AG04449 (cell line): ENCODE results near the gene NR1D2.
"Not testable (repeated sequence)": the region's sequence is repeated elsewhere in the genome, so short reads cannot be mapped to it uniquely, and the experiment has no call there.

Experiments used
- CTCF ChIA-PET: fragments of 350-600 bp; formaldehyde crosslinking; extraction: SDS; loops from one replicate; lab custom pipeline; 2021; ENCODE audit warnings: antibody characterized with exemption; lab: Yijun Ruan, JAX
- POLR2A ChIA-PET: fragments of 400-600, 350-600 bp; formaldehyde crosslinking; extraction: SDS; loops from one replicate; lab custom pipeline; 2020; ENCODE audit warnings: antibody characterized with exemption, inconsistent platforms; lab: Yijun Ruan, JAX
- DNase-seq: peaks from one replicate; pipeline ENCODE4 v3.0.0-alpha.2; 2010; ENCODE audit warnings: low read depth, low spot score
- H3K4me3 ChIP-seq: 2 replicates; pipeline ENCODE4 v1.5.1; 2011; ENCODE audit warnings: low read depth, mild to moderate bottlenecking, control low read depth, low read length
- CTCF ChIP-seq: IDR thresholded peaks from one replicate; pipeline ENCODE4 v1.5.1; 2011; ENCODE audit warnings: mild to moderate bottlenecking, moderate library complexity, low read length, control low read depth, inconsistent platforms; ENCODE audit not compliant: insufficient read depth; ENCODE audit errors: missing control alignments

The NR1D2 gene

GRCh38 chr3:23913873-23914743, 31.0 kb upstream of the NR1D2 start:
- CTCF ChIA-PET: interaction anchor here (1.2 kb wide), 1 partner anchor 85 kb away, joined by 3 read pairs; no protein-coding TSS in a partner anchor
- no peak overlapping the region for H3K4me3 ChIP-seq
- no peak for TF ChIP-seq CTCF
- POLR2A ChIA-PET: no interaction called here
- DNase-seq: no peak

- POLR2A ChIA-PET: interaction anchor here (1.2 to 3.3 kb wide), 6 partner anchors 11 to 73 kb away, joined by 4 to 35 read pairs (median 8); no protein-coding TSS in a partner anchor
- CTCF ChIA-PET: no interaction called here
- TF ChIP-seq CTCF: no peak
- DNase-seq: no peak
- peak overlapping the region; percentile 95 for H3K4me3 ChIP-seq
These were observed 29.5 kb upstream of the NR1D2 start for GRCh38 chr3:23915537-23916108.

GRCh38 chr3:23916152-23916885, 28.8 kb upstream of the NR1D2 start:
- peak overlapping the region; percentile 95 for H3K4me3 ChIP-seq
- DNase-seq: no peak
- ChIA-PET CTCF (interaction anchor here (1.2 to 1.7 kb wide), 2 partner anchors 22 to 25 kb away, joined by 4 to 5 read pairs; no protein-coding TSS in a partner anchor), POLR2A (interaction anchor here (0.6 to 3.3 kb wide), 32 partner anchors 10 to 338 kb away, joined by 3 to 35 read pairs (median 4); no protein-coding TSS in a partner anchor)
- no peak for TF ChIP-seq CTCF

- H3K4me3 ChIP-seq: peak within 1 kb of the TSS; percentile 95
- peak; percentile 54 for TF ChIP-seq CTCF
- ChIA-PET POLR2A (interaction anchor here (0.6 to 3.3 kb wide), 34 partner anchors 10 to 338 kb away, joined by 3 to 35 read pairs (median 3); no protein-coding TSS in a partner anchor), CTCF (interaction anchor here (1.2 to 1.7 kb wide), 2 partner anchors 23 to 24 kb away, joined by 4 to 5 read pairs; no protein-coding TSS in a partner anchor)
- peak; percentile 73 for DNase-seq
These were observed 28.0 kb upstream of the NR1D2 start, which contains the start of the genes NKIRAS1 and RPL15 for GRCh38 chr3:23916886-23917678. Gene NKIRAS1 (minus strand): TSS chr3:23916990. CDS start chr3:23910904, 6,086 bp downstream. Gene RPL15 (plus strand): TSS chr3:23917132. CDS start chr3:23917860, 728 bp downstream.

GRCh38 chr3:23917679-23918303, 27.3 kb upstream of the NR1D2 start:
- peak overlapping the region; percentile 95 for H3K4me3 ChIP-seq
- ChIA-PET CTCF (interaction anchor here (1.2 to 1.7 kb wide), 2 partner anchors 23 to 24 kb away, joined by 4 to 5 read pairs; no protein-coding TSS in a partner anchor), POLR2A (interaction anchor here (0.5 to 3.3 kb wide), 9 partner anchors 9 to 1193 kb away, joined by 3 to 35 read pairs (median 6); no protein-coding TSS in a partner anchor)
- not testable (repeated sequence) for DNase-seq

- CTCF ChIA-PET: interaction anchor here (1.7 kb wide), 1 partner anchor 23 kb away, joined by 5 read pairs; no protein-coding TSS in a partner anchor
- peak overlapping the region; percentile 95 for H3K4me3 ChIP-seq
- POLR2A ChIA-PET: interaction anchor here (0.5 to 3.3 kb wide), 4 partner anchors 9 to 1193 kb away, joined by 3 to 35 read pairs (median 3); no protein-coding TSS in a partner anchor
- not testable (repeated sequence) for DNase-seq
These were observed 26.8 kb upstream of the NR1D2 start for GRCh38 chr3:23918331-23918730.
